ENCODE measurements around the gene UBE2F.

Gene UBE2F

DNA sequence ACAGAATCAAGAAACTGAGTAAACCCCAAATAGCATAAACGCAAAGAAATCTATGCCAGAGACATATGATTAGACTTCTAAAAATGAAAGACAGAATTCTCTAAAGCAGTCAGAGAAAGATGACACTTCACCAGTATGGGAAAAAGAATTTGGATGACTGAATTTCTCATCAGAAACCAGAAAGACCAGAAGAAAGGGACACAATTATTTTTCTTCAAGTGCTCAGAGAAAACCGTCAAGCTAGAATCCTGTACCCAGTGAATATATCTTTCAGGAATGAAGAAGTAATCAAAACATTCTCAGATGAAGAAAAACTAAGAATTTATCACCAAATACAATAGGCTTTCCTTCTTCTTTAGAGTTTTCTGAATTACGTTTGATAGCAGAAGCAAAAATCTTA is 119.1 kb downstream of the UBE2F start:
- no peak overlapping the region for H3K4me3 ChIP-seq (ENCODE audit: low read length)

GRCh38 chr2:238087211-238087610 is 120.4 kb downstream of the UBE2F start:
- no peak overlapping the region for H3K4me3 ChIP-seq (ENCODE audit: low read length)
- H3K36me3 ChIP-seq (ENCODE audit: insufficient read depth, low read depth, low read length) = peaks cover 71% of the 10 kb centered on the region
- H3K27ac ChIP-seq (ENCODE audit: low read length) = no peak overlapping the region
- H3K4me1 ChIP-seq (ENCODE audit: insufficient read depth, low read length) = no peaks in the 10 kb centered on the region
- no peaks in the 10 kb centered on the region for H3K9me3 ChIP-seq (ENCODE audit: insufficient read depth, low read depth, low read length)
- H3K27me3 ChIP-seq (ENCODE audit: insufficient read depth, low read length) = no peaks in the 10 kb centered on the region
- no peak overlapping the region for H3K9ac ChIP-seq (ENCODE audit: low read depth, low read length)

More for the DNA sequence above, 119.1 kb downstream of the UBE2F start:
- Histone ChIP-seq H3K27me3 (ENCODE audit: insufficient read depth, low read length) (no peaks in the 10 kb centered on the region), H3K36me3 (ENCODE audit: insufficient read depth, low read depth, low read length) (peaks cover 80% of the 10 kb centered on the region), H3K9ac (ENCODE audit: low read depth, low read length) (no peak overlapping the region), H3K27ac (ENCODE audit: low read length) (no peak overlapping the region), H3K9me3 (ENCODE audit: insufficient read depth, low read depth, low read length) (no peaks in the 10 kb centered on the region), H3K4me1 (ENCODE audit: insufficient read depth, low read length) (no peaks in the 10 kb centered on the region)

GRCh38 chr2:238090887-238091286 is 124.1 kb downstream of the UBE2F start:
- H3K4me1 ChIP-seq (ENCODE audit: insufficient read depth, low read length) = no peaks in the 10 kb centered on the region
- H3K4me3 ChIP-seq (ENCODE audit: low read length) = no peak overlapping the region
- peaks cover 45% of the 10 kb centered on the region for H3K36me3 ChIP-seq (ENCODE audit: insufficient read depth, low read depth, low read length)
- no peak overlapping the region for H3K27ac ChIP-seq (ENCODE audit: low read length)
- H3K9ac ChIP-seq (ENCODE audit: low read depth, low read length) = no peak overlapping the region
- H3K9me3 ChIP-seq (ENCODE audit: insufficient read depth, low read depth, low read length) = no peaks in the 10 kb centered on the region
- H3K27me3 ChIP-seq (ENCODE audit: insufficient read depth, low read length) = no peaks in the 10 kb centered on the region

DNA sequence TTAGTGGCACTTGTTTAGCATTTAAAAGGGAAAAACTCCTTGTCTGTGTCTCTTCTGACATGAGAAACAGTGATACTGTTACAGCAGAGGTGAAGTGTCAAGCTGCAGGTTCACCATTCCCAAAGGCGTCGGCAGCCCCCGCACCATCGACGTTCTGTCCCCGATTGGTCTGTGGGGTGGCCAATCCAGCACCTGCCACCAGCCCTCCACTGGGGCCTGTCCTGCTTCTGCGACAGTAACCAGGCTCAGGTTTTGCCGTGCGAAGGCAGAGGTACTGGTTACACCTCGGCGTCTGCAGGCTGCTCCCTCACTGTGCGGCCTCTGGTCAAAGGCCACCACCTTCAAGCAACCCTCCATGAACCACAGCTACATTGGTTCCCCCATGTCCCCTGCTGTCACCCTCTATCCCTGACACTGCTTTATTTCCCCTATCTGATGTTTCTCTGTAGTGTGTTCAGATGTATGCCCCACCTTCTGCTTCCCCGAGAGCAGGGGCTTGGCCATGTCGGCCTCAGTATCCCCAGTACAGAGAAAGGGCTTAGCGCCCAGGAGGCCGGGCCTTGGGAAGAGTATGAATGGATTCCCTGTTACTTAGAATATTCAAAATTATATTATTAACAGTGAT is 124.7 kb downstream of the UBE2F start:
- no peak overlapping the region for H3K9ac ChIP-seq (ENCODE audit: low read depth, low read length)
- peaks cover 40% of the 10 kb centered on the region; the same call in 1 of the 2 replicates for H3K36me3 ChIP-seq (ENCODE audit: insufficient read depth, low read depth, low read length)
- H3K27ac ChIP-seq (ENCODE audit: low read length) = no peak overlapping the region
- no peak overlapping the region for H3K4me3 ChIP-seq (ENCODE audit: low read length)
- peaks cover 5% of the 10 kb centered on the region for H3K4me1 ChIP-seq (ENCODE audit: insufficient read depth, low read length)
- no peaks in the 10 kb centered on the region for H3K9me3 ChIP-seq (ENCODE audit: insufficient read depth, low read depth, low read length)
- H3K27me3 ChIP-seq (ENCODE audit: insufficient read depth, low read length) = no peaks in the 10 kb centered on the region
